Heart right ventricle (tissue), 16 donors: ENCODE results near the gene IL2RG. TPM values are rescaled to one million over a fixed set of nuclear protein-coding genes. Genes with fewer than 3 reads are reported as not detected.

Experiments used
- ATAC-seq, 8 donors: fragments of 200-7000 bp; cut with Tn5 transposase; one replicate each; pipeline ENCODE4 v1.9.1; 2020; ENCODE audit warnings: mild to moderate bottlenecking in 8 of 8, moderate library complexity in 8 of 8, moderate number of reproducible peaks in 1 of 8
- DNase-seq, 2 donors: peaks; one replicate each; pipeline ENCODE4 v3.0.0-alpha.2; 2020
- H3K27ac ChIP-seq, 10 donors: fragments of 200-600 bp; sonication (generic) in 2 of 10; one replicate each; pipeline versions ENCODE4 v1.5.0 to v1.8.0; 2020 to 2022; ENCODE audit warnings: mild to moderate bottlenecking in 3 of 10
- H3K27me3 ChIP-seq, 7 donors: fragments of 200-600 bp; one replicate each; pipeline ENCODE4 v1.8.0; 2021 to 2022; ENCODE audit warnings: mild to moderate bottlenecking in 2 of 7
- H3K36me3 ChIP-seq, 9 donors: fragments of 200-600 bp; sonication (generic) in 1 of 9; one replicate each; pipeline versions ENCODE4 v1.5.0 to v1.8.0; 2020 to 2022; ENCODE audit warnings: mild to moderate bottlenecking in 2 of 9
- H3K4me1 ChIP-seq, 9 donors: fragments of 200-600 bp; sonication (generic) in 1 of 9; one replicate each; pipeline versions ENCODE4 v1.5.0 to v1.8.0; 2020 to 2022; ENCODE audit warnings: mild to moderate bottlenecking in 4 of 9
- H3K4me3 ChIP-seq, 10 donors: fragments of 200-600 bp; sonication (generic) in 2 of 10; one replicate each; pipeline versions ENCODE4 v1.5.0 to v1.8.0; 2020 to 2022; ENCODE audit warnings: mild to moderate bottlenecking in 7 of 10, moderate library complexity in 2 of 10
- H3K9me3 ChIP-seq, 11 donors: fragments of 200-600 bp in 10 of 11; sonication (generic) in 2 of 11; one replicate each; pipeline versions ENCODE4 v1.5.0 to v1.8.0; 2013 to 2022; ENCODE audit warnings: mild to moderate bottlenecking in 2 of 11, control low read depth in 1 of 11, moderate library complexity in 1 of 11
- CTCF ChIP-seq, 9 donors: fragments of 200-600 bp; sonication (generic) in 2 of 9; IDR thresholded peaks; one replicate each; pipeline versions ENCODE4 v1.5.0 to v1.8.0; 2021 to 2022; ENCODE audit warnings: antibody characterized with exemption in 9 of 9, mild to moderate bottlenecking in 5 of 9, moderate library complexity in 1 of 9
- WGBS, 2 donors: extraction: QIAGEN DNeasy Blood & Tissue Kit; methylation state at CpG; one replicate each; pipeline ENCODE4 v1.1.7; 2013; ENCODE audit warnings: inconsistent platforms in 1 of 2; 5-methylcytosine and 5-hydroxymethylcytosine counted together
- intact Hi-C, 10 donors: fragments of 100-400 bp; cut with DNase I; formaldehyde crosslinking; loops; one replicate each; pipeline versions ENCODE4 v1.11.1 to v1.14.2; 2022
- polyA plus RNA-seq, 2 donors: library from polyadenylated mRNA; stranded (reverse); fragments of 200-250 nt; gene quantifications; one replicate each; pipeline ENCODE4 v1.2.3, GENCODE V29; 2013
- total RNA-seq, 10 donors: library from RNA; stranded (reverse); fragmentation: NEBNext Ultra II Directional in 3 of 10; extraction: Animal tissue kit (Norgen Biotek cat#: 25700) in 3 of 10; gene quantifications; one replicate each; pipeline versions ENCODE4 v1.2.1 to v1.2.4, GENCODE V29; 2021 to 2023
- donor health status: Arrhythmogenic right ventricular cardiomyopathy.
- donor health status: ischemic (EF 13 %, LVEDD 7.1; RV severe dilation, severe dysfunction).
- donor health status: healthy with polysubstance abuse.
- donor health status: DM: no; HTN: yes; CAD: no.
- donor health status: DM: no; HTN: no; CAD: no.
- donor health status: ischemic (EF 25% LVEDD 6.9; RV normal size, moderate dysfunction).
- donor health status: ischemic (EF 25% LVEDD 5.7; RV mildly dilated, moderate dysfunction).
- donor health status: healthy.
- donor health status: DM: yes; HTN: yes; CAD: no.
- donor health status: Ischemic cardiomyopathy.
- donor health status: ischemic (EF 35%, LVEDD 5.7; RV mildly dilated, moderate dysfunction).
- donor health status: nonischemic (EF 11% LVEDD 7.7; RV severe dilation, severe dysfunction).
- donor health status: DM: yes; HTN: yes; CAD: no.
- donor health status: PGD.
- donor health status: ischemic (EF 29% LVEDD 5.4; RV normal size, mild dysfunction).
- donor health status: nonischemic (EF 23%, LVEDD 6.1; RV moderate dilation, normal function).

Gene IL2RG
- total and polyA plus RNA-seq, 12 donors = 0.57 to 15.3 (median 1.8) TPM

- no peak for TF ChIP-seq CTCF (IDR thresholded peaks at IDR 0.05)
- WGBS, 2 donors = 1 to 2% methylated on average over 39 to 56 of the region's 56 CpGs
- DNase-seq (peak; percentile 84 to 89), ATAC-seq (peak; percentile 97 to 100 (median 99))
- H3K4me3 ChIP-seq = peak within 1 kb of the TSS; percentile 38 to 72 (median 64)
- H3K36me3 ChIP-seq = peaks cover 0 to 39% (median 0%) of the 10 kb centered on the region in 9 donors
- no peaks in the 10 kb centered on the region for H3K9me3 ChIP-seq
- peaks cover 0 to 15% (median 5%) of the 10 kb centered on the region in 9 donors for H3K4me1 ChIP-seq
- intact Hi-C loops = loop anchor here in 1 of 10 donors (1.0 kb wide), 1 partner anchor 50 kb away; the partner anchor contains the start of gene SNX12
- H3K27me3 ChIP-seq = peaks cover 0 to 3% (median 0%) of the 10 kb centered on the region in 7 donors
- peak within 1 kb of the TSS; percentile 40 to 91 (median 78) for H3K27ac ChIP-seq
Observed at GRCh38 chrX:71118032-71118984, 6.9 kb upstream of the IL2RG start, which contains the start of gene MED12. Gene MED12 (plus strand): TSS chrX:71118596. CDS start chrX:71118755, 159 bp downstream.

- ATAC-seq = no peak
- peak overlapping the region in 3 of 10 donors; percentile 62 to 70 (median 66) for H3K4me3 ChIP-seq
- WGBS, 2 donors = 77 to 88% methylated on average over 10 of the region's 10 CpGs
- intact Hi-C loops = no loop called here
- no peaks in the 10 kb centered on the region for H3K9me3 ChIP-seq
- H3K27me3 ChIP-seq = peaks cover 0 to 3% (median 0%) of the 10 kb centered on the region in 7 donors
- H3K36me3 ChIP-seq = peaks cover 0 to 29% (median 0%) of the 10 kb centered on the region in 9 donors
- no peak overlapping the region for H3K27ac ChIP-seq
- DNase-seq = no peak
- peaks cover 0 to 15% (median 5%) of the 10 kb centered on the region in 9 donors for H3K4me1 ChIP-seq
- TF ChIP-seq CTCF (IDR thresholded peaks at IDR 0.05) = no peak
Observed at GRCh38 chrX:71117358-71117757, 6.0 kb upstream of the IL2RG start.

- Histone ChIP-seq H3K36me3 (no peaks in the 10 kb centered on the region), H3K9me3 (no peaks in the 10 kb centered on the region), H3K27me3 (peaks cover 0 to 8% (median 0%) of the 10 kb centered on the region in 7 donors), H3K4me1 (peaks cover 0 to 14% (median 0%) of the 10 kb centered on the region in 9 donors), H3K27ac (peak overlapping the region in 1 of 10 donors; percentile 86), H3K4me3 (peak overlapping the region in 1 of 10 donors; percentile 53)
- TF ChIP-seq CTCF (IDR thresholded peaks at IDR 0.05) = no peak
- ATAC-seq (no peak), DNase-seq (no peak)
- intact Hi-C loops = no loop called here
- 74 to 78% methylated on average over 5 of the region's 5 CpGs for WGBS, 2 donors
Observed at GRCh38 chrX:71111921-71112431, 599 bp upstream of the IL2RG start.

GRCh38 chrX:71109051-71109450 lies 2.3 kb downstream of the IL2RG start:
- peaks cover 0 to 28% (median 0%) of the 10 kb centered on the region in 9 donors for H3K4me1 ChIP-seq
- no peak overlapping the region for H3K27ac ChIP-seq
- H3K9me3 ChIP-seq = no peaks in the 10 kb centered on the region
- no peaks in the 10 kb centered on the region for H3K36me3 ChIP-seq
- peak overlapping the region in 1 of 10 donors; percentile 53 for H3K4me3 ChIP-seq
- no peak for TF ChIP-seq CTCF (IDR thresholded peaks at IDR 0.05)
- intact Hi-C loops = no loop called here
- 96 to 98% methylated on average over 6 of the region's 6 CpGs for WGBS, 2 donors
- ATAC-seq (no peak), DNase-seq (no peak)
- peaks cover 0 to 8% (median 0%) of the 10 kb centered on the region in 7 donors for H3K27me3 ChIP-seq
